OCI-LY3 (cell line): ENCODE measurements around the gene ZC3H7B.

Experiments
- H2AFZ ChIP-seq: fragments of 200-600, 300-600 bp; shearing (Covaris generic); 2 replicates; pipeline ENCODE4 v1.6.0; 2014; ENCODE audit warnings: antibody characterized with exemption, low read depth, low read length
- H3K27ac ChIP-seq: fragments of 200-600, 300-600 bp; sonication (generic); 2 replicates; pipeline ENCODE4 v1.5.1; 2014; ENCODE audit warnings: mild to moderate bottlenecking, low read length, moderate library complexity, mixed read lengths
- H3K27me3 ChIP-seq: fragments of 200-600, 300-600 bp; sonication (generic); 2 replicates; pipeline ENCODE4 v1.6.1; 2014; ENCODE audit warnings: low read depth, low read length, mixed read lengths
- H3K36me3 ChIP-seq: fragments of 200-600, 300-600 bp; sonication (generic); replicated peaks from 2 replicates; pipeline ENCODE3; 2014; ENCODE audit warnings: low read depth, low read length, mixed read lengths
- H3K4me1 ChIP-seq: fragments of 300-600, 200-600 bp; sonication (generic); 2 replicates; pipeline ENCODE4 v1.6.1; 2014; ENCODE audit warnings: low read length, mixed read lengths
- H3K4me2 ChIP-seq: fragments of 200-600, 300-600 bp; sonication (generic); 2 replicates; pipeline ENCODE4 v1.6.1; 2014; ENCODE audit warnings: low read length, mixed read lengths
- H3K4me3 ChIP-seq: fragments of 300-600, 200-600 bp; sonication (generic); 2 replicates; pipeline ENCODE4 v1.5.1; 2014; ENCODE audit warnings: antibody characterized with exemption, mild to moderate bottlenecking, low read length, moderate library complexity
- H3K79me2 ChIP-seq: fragments of 300-600, 200-600 bp; shearing (Covaris generic); 2 replicates; pipeline ENCODE4 v1.6.1; 2014; ENCODE audit warnings: mild to moderate bottlenecking, low read length, mixed read lengths
- H3K9ac ChIP-seq: fragments of 300-600, 200-600 bp; shearing (Covaris generic); 2 replicates; pipeline ENCODE4 v1.6.0; 2014; ENCODE audit warnings: mild to moderate bottlenecking, low read length, moderate library complexity
- H3K9me3 ChIP-seq: fragments of 200-600, 300-600 bp; shearing (Covaris generic); 2 replicates; pipeline ENCODE4 v1.6.1; 2014; ENCODE audit warnings: low read length, mixed read lengths; ENCODE audit not compliant: insufficient read depth
- H4K20me1 ChIP-seq: fragments of 200-600, 300-600 bp; sonication (generic); 2 replicates; pipeline ENCODE4 v1.6.1; 2016; ENCODE audit warnings: low read length, mixed read lengths; ENCODE audit not compliant: insufficient read depth
- EZH2phosphoT487 ChIP-seq: fragments of 200-600 bp; shearing (Covaris generic); IDR thresholded peaks from 2 replicates; pipeline ENCODE4 v1.6.1; 2018; ENCODE audit warnings: antibody characterized with exemption, mixed run types, low read depth
- TF ChIP-seq, protein P1 (sequence below): fragments of 200-600, 300-600 bp; sonication (generic); IDR thresholded peaks from 2 replicates; pipeline ENCODE4 v1.5.1; 2014; ENCODE audit warnings: antibody characterized with exemption, low read length, low read depth

ZC3H7B gene

DNA sequence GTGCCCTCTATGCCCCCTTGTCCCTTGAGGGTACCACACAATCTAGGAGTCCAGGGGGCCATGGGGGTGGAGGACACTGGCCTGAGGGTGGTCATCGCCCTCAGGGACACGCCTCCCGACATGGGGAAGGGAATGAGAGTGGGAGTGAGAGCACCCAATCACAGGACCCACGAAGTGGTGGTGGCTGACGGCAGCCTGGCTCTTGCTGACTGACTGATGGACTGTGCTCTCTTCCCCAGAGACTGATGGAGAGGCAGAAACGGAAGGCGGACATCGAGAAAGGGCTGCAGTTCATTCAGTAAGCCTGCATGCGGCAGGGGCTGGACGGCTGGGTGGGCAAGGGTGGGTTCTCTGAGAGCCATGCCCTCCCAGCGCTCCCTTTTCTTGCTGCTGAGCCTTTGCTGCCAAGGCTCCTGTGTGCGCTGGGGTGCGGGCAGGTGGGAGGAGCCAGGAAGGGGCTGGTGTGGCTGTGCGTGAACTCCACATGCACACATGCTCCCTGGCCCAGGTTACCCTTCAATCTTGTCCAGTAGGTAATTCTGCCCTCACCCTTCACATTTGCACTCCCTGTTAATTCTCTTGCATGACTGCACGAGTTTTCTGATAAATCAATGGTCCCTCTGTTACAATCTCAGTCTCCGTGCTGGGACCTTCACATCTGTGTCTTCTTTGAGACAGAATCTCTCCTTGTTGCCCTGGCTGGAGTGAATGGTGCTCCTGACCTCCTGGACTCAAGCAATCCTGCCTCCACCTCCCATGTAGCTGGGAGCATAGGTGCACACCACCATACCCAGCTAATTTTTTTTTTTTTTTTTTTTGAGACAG, 19.3 kb downstream of the ZC3H7B start:
- H3K4me1 ChIP-seq = no peaks in the 10 kb centered on the region
- peaks cover 8% of the 10 kb centered on the region for H4K20me1 ChIP-seq
- H2AFZ ChIP-seq = no peak overlapping the region
- H3K27ac ChIP-seq = no peak overlapping the region
- no peak overlapping the region for H3K4me3 ChIP-seq
- peaks cover 29% of the 10 kb centered on the region for H3K36me3 ChIP-seq
- H3K9ac ChIP-seq = no peak overlapping the region
- no peaks in the 10 kb centered on the region for H3K27me3 ChIP-seq
- no peaks in the 10 kb centered on the region for H3K9me3 ChIP-seq
- no peak overlapping the region for H3K4me2 ChIP-seq
- TF ChIP-seq, protein P1, sequence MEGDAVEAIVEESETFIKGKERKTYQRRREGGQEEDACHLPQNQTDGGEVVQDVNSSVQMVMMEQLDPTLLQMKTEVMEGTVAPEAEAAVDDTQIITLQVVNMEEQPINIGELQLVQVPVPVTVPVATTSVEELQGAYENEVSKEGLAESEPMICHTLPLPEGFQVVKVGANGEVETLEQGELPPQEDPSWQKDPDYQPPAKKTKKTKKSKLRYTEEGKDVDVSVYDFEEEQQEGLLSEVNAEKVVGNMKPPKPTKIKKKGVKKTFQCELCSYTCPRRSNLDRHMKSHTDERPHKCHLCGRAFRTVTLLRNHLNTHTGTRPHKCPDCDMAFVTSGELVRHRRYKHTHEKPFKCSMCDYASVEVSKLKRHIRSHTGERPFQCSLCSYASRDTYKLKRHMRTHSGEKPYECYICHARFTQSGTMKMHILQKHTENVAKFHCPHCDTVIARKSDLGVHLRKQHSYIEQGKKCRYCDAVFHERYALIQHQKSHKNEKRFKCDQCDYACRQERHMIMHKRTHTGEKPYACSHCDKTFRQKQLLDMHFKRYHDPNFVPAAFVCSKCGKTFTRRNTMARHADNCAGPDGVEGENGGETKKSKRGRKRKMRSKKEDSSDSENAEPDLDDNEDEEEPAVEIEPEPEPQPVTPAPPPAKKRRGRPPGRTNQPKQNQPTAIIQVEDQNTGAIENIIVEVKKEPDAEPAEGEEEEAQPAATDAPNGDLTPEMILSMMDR = no peak
- TF ChIP-seq EZH2phosphoT487 = no peak
- peaks cover 56% of the 10 kb centered on the region for H3K79me2 ChIP-seq

DNA sequence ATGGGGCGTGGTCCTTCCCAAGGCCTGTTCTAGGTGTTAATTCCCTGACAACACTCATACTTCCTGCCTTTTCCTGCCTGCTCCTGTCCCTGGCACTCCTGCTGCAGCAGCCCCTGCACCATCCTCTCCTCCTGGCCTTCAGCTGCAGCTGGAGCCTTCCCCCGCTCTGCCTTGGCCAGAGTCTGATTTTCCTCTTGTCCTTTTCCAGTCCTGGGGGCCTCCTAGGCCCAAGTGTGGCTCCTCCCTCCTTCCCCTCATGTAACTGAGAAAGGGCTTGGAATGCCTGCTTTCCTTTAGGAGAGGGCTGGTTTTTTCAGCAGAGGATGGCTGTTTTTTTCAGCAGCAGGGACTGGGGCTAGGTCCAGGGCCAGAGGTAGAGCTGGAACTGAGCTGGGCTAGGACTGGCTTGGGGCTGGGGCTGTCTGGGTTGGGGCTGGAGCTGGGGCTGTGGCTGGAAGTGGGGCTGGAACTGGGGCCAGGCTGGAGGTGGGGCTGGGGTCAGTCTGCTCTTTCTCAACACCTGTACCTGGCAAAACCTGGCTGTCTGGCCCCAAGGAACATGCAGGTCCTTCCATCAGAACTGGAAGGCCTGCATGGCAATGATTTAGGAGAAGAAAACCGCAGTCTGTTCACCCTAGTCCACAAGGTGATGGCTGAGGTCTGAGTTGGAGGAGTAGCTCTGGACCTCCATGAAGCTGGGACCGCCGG, 23.6 kb downstream of the ZC3H7B start:
- Histone ChIP-seq H2AFZ (no peak overlapping the region), H4K20me1 (peaks cover 4% of the 10 kb centered on the region; the same call in 1 of the 2 replicates), H3K27ac (no peak overlapping the region), H3K79me2 (peaks cover 16% of the 10 kb centered on the region), H3K36me3 (peaks cover 43% of the 10 kb centered on the region), H3K4me2 (no peak overlapping the region), H3K4me3 (no peak overlapping the region), H3K9me3 (no peaks in the 10 kb centered on the region), H3K4me1 (no peaks in the 10 kb centered on the region), H3K9ac (no peak overlapping the region), H3K27me3 (no peaks in the 10 kb centered on the region)
- TF ChIP-seq EZH2phosphoT487 = no peak
- TF ChIP-seq, protein P1 = no peak

DNA sequence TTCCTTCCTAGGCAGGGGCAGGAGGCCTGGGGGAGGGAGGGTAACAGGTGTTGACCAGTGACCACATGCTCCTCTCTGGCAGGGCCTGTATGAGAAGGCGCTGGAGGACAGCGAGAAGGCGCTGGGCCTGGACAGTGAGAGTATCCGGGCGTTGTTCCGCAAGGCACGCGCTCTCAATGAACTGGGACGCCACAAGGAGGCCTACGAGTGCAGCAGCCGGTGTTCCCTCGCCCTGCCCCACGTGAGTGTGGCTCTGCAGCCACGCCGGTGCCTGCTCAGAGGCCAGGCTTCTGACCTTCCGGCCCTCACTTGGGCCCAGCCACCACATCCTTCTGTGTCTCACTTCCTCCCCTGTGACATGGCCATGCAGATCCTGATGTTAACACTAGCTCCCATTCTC, 25.8 kb downstream of the ZC3H7B start:
- H3K27me3 ChIP-seq = no peaks in the 10 kb centered on the region
- H3K36me3 ChIP-seq = peaks cover 48% of the 10 kb centered on the region
- H3K4me1 ChIP-seq = no peaks in the 10 kb centered on the region
- no peak for TF ChIP-seq EZH2phosphoT487
- TF ChIP-seq, protein P1 = no peak
- peaks cover 4% of the 10 kb centered on the region; the same call in 1 of the 2 replicates for H4K20me1 ChIP-seq
- no peak overlapping the region for H3K27ac ChIP-seq
- peaks cover 6% of the 10 kb centered on the region for H3K79me2 ChIP-seq
- no peak overlapping the region for H3K9ac ChIP-seq
- no peak overlapping the region for H2AFZ ChIP-seq
- H3K4me2 ChIP-seq = no peak overlapping the region
- H3K9me3 ChIP-seq = no peaks in the 10 kb centered on the region
- H3K4me3 ChIP-seq = no peak overlapping the region

DNA sequence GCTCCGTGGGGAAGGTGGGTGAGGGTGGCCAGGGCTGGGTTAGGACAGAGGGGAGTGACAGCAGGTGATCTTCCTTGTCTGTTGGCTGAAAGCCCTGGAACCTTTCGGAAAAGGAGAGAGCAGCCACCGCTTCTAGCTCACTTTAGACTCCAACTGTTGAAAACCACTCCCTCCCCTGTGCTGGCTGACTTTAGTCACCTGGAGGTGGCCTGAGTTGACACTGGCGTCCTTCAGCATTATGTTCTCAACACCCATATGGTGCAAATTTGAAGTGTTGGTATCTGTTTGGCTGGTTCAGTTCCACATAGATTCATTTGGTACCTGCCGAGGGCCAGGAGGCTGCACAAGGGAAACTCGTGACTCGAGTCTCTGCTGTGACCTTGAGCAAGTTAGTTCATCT, 28.8 kb downstream of the ZC3H7B start:
- Histone ChIP-seq H3K9ac (no peak overlapping the region), H3K4me3 (no peak overlapping the region), H2AFZ (no peak overlapping the region), H3K27me3 (no peaks in the 10 kb centered on the region), H3K27ac (no peak overlapping the region), H3K4me1 (no peaks in the 10 kb centered on the region), H4K20me1 (no peaks in the 10 kb centered on the region), H3K36me3 (peaks cover 49% of the 10 kb centered on the region), H3K79me2 (no peaks in the 10 kb centered on the region), H3K9me3 (no peaks in the 10 kb centered on the region), H3K4me2 (no peak overlapping the region)
- no peak for TF ChIP-seq EZH2phosphoT487
- TF ChIP-seq, protein P1 = no peak
